C4-2B (cell line): ENCODE results near the gene SOX6.

ENCODE experiments used
- ZFX ChIP-seq: fragments of 450-650 bp; IDR thresholded peaks from 2 replicates; pipeline ENCODE4 v1.6.1; 2017
- TF ChIP-seq, protein P1 (sequence below): fragments of 450-650 bp; conservative IDR thresholded peaks from 2 replicates; pipeline ENCODE4 v1.5.1; 2017; ENCODE audit warnings: mild to moderate bottlenecking

DNA sequence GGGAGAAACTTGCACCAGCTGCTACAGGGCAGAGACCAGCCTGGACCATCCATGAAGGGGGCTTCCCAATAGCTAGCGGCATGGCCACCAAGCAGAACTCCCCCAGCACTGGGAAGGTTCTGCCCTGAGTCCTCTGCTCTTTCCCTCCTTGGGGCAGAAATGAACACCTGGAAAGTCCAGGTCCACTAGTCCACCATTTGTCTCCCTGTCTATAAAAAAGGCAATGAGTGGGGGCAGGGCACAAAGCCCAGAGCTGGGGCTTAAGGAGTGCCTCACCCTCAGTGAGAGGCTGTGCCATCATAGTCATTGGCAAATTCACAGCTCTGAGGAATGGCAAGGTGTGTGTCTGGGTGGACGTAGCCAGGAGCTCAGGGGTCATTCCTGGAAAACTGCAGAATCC lies 420.3 kb downstream of the SOX6 start:
- TF ChIP-seq, protein P1, sequence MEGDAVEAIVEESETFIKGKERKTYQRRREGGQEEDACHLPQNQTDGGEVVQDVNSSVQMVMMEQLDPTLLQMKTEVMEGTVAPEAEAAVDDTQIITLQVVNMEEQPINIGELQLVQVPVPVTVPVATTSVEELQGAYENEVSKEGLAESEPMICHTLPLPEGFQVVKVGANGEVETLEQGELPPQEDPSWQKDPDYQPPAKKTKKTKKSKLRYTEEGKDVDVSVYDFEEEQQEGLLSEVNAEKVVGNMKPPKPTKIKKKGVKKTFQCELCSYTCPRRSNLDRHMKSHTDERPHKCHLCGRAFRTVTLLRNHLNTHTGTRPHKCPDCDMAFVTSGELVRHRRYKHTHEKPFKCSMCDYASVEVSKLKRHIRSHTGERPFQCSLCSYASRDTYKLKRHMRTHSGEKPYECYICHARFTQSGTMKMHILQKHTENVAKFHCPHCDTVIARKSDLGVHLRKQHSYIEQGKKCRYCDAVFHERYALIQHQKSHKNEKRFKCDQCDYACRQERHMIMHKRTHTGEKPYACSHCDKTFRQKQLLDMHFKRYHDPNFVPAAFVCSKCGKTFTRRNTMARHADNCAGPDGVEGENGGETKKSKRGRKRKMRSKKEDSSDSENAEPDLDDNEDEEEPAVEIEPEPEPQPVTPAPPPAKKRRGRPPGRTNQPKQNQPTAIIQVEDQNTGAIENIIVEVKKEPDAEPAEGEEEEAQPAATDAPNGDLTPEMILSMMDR = no peak
- no peak for TF ChIP-seq ZFX
